Inflammatory macrophage treated with lipopolysaccharide for 4 hours (primary cell): ENCODE measurements around the gene IL23R.
"Not testable (repeated sequence)": the region's sequence is repeated elsewhere in the genome, so short reads cannot be mapped to it uniquely, and the experiment has no call there.

ENCODE experiments used
- DNase-seq: peaks from one replicate; pipeline ENCODE4 v3.0.0-alpha.2; 2020

The IL23R gene, protein sequence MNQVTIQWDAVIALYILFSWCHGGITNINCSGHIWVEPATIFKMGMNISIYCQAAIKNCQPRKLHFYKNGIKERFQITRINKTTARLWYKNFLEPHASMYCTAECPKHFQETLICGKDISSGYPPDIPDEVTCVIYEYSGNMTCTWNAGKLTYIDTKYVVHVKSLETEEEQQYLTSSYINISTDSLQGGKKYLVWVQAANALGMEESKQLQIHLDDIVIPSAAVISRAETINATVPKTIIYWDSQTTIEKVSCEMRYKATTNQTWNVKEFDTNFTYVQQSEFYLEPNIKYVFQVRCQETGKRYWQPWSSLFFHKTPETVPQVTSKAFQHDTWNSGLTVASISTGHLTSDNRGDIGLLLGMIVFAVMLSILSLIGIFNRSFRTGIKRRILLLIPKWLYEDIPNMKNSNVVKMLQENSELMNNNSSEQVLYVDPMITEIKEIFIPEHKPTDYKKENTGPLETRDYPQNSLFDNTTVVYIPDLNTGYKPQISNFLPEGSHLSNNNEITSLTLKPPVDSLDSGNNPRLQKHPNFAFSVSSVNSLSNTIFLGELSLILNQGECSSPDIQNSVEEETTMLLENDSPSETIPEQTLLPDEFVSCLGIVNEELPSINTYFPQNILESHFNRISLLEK

DNA sequence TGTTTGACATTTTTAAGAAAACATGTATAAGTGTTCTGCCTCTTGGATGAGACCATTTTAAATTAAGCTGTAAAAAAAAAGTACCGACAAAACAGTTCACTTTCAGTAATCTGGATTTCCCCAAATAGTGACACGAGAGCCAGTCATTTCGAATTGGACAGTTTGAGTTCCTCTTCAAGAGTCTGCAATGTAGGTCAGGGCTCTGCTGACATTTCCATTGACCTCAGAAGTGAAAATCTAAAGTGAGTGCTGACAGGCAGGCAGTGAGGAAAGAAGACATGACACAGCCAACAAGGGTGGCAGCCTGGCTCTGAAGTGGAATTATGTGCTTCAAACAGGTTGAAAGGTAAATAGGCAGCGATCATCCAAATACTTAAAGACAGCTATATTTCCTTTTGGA, at the start of gene IL23R:
Gene IL23R (plus strand): TSS at position 259 of the 400 bp plus-strand sequence. CDS start 1,667 bp downstream, outside the sequence.
- DNase-seq, result peak; percentile 51

GRCh38 chr1:67118191-67118590, 48.1 kb upstream of the IL23R start:
- DNase-seq, result no peak

DNA sequence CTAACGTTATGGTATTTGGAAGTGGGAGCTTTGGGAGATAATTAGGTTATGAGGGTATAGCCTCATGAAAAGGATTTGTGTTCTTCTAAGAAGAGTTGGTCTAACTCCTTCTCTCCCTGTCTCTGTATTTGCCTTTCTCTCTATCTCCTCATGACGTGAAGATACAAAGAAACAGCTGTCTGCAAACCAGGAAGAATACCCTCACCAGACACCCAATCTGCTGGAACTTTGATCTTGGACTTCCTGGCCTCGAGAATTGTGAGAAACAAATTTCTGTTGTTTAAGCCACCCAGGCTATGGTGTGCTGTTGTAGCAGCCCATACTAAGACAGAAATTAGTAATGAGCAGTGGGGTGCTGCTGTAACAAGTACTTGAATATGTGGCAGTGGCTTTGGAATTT, 47.6 kb upstream of the IL23R start:
- DNase-seq, result no peak

DNA sequence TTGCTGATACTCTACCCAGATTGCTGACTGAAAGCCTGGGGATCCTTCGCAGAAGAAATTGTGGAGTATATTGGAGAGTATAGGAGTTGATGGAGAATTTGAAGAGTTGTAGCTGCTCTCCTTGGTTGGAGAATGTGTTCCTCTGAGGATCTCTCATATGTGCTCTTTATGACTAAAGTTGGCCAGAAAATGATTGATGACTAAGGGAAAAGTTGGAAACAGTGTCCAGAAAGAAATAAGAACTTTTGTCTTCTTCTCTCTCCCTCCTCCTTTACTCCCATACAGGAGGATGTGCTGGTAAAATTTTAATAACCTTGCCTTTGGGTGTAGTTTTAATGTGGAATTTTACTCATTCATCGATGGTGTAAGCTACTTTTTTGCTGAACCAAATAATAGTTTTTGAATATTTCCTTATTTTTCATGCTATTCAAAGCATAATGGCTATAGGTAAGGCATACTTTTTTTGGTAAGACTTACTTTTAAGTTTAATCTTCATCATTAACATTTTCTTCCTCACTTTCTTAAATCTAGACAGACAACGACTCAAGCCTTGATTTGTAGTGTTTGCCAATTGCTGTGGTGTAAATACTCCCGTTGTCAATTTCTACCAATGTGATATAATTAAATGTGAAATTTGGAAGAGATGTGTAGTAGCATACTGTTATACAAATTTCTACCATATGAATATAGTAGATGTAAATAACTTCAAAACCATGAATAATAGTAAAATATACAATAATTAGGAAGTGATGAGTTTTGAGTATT, 45.2 kb upstream of the IL23R start:
- no peak for DNase-seq

- DNase-seq, result no peak
Observed at GRCh38 chr1:67124455-67124854, 41.8 kb upstream of the IL23R start.

DNA sequence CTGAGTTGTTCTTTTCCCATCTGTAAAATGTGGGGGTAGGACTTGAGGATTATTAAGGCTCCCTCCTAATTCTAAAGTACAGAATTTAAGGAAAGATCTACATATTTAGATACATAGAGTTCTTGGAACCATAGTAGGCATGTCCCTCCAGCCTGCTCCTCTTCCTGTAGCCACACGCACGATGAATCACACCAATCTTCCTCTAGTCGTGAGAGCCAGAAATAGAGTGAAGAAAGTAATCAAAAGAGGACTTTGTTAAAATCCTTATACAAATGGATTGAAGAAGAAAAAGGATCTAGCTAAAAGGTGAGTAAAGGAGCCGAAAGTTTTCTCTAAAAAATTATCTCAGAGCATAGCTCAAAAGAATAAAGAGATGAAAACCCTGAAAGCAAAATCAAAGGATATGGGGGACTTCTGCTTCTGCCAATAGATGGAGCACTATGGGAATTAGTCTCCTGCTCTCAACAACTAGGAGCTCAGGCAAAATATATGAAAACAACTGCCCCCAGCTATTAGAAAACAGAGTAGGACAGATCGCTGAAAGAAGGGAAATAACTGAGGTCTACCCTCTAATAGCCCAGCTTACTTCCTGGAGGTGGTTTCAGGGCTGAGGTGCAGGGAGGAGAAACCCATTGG, 40.0 kb upstream of the IL23R start:
- no peak for DNase-seq

GRCh38 chr1:67126974-67127373, 39.3 kb upstream of the IL23R start:
- no peak for DNase-seq

DNA sequence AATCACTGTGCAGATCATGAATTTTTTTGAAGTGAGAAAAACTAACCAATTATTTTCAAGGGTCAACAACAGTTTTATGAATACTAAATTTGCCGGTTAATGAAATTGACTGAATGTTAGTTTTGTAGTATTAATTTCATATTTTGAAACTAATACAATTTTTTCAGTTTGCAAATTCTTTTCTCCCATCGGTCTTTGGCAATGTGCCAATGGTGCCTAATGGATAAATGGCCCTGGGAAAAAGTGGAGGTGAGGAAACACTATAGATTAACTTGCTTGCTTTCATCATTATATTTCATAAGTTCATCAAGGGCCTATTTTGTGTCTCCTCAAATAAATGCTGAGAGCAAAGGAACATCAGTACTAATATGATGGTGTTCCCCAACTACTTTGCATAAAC, 35.6 kb upstream of the IL23R start:
- no peak for DNase-seq

DNA sequence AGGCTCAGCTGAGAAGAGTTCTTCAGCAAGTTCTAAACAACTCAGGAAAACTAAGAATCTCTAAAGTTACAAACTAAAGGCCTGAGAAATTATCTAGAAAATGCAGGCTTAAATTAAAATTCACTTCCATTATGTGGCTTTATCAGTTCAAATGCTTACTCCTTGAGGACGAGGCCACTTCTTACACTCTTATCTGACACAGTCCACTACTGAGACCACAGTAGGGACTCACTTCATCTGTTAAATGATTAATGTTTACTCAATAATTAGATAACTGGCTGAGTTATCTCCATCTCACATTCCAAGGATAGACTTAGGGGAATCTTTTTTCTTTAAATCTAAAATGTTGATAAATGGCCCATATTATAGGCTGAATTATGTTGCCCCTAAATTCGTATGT, 33.1 kb upstream of the IL23R start:
- DNase-seq, result no peak

GRCh38 chr1:67134695-67135094, 31.6 kb upstream of the IL23R start, which contains the start of gene C1orf141:
Gene C1orf141 (minus strand): TSS chr1:67134970. CDS start chr1:67127240, 7,730 bp downstream.
- DNase-seq, result no peak

DNA sequence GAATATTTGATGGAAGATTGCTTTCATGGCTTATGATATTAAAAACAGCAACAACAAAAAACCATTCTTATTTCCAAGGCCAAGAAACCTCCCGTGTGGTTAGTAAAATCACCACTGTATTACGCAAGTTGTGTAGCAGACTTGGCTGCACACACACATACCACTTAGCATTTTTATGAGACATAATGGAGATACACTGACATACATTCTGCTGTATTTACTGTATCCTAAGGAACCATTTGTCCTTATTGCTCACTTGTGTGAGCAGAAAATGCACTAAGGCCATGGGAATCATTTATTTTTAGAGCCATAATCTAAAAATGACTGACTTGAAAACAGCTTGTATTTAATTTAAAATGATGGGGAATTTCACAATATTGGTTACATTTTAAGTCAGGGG, 30.9 kb upstream of the IL23R start:
- DNase-seq, result no peak

DNA sequence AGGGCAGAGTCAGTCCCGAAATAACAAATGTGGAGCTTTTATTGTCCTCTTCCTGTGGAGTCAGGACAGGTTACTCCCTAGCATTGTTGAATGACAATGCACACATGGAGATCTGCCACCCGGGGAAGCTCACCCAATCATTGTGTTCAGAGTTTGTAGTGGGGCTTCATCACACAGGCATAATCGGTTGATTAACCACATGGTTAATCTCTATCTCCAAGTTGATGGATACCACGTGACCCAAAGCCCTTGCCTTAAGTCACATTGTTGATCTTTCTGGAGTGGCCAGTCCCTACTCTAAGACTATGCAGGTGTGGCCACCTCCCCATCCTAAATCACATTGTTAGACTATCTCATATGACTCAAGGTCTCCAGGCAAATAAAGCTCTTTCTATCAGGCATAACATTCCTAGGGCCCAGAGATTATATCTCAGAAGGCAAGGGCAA, 28.9 kb upstream of the IL23R start:
- DNase-seq, result no peak

- DNase-seq, result no peak
Observed at GRCh38 chr1:67138813-67139499, 27.3 kb upstream of the IL23R start.

DNA sequence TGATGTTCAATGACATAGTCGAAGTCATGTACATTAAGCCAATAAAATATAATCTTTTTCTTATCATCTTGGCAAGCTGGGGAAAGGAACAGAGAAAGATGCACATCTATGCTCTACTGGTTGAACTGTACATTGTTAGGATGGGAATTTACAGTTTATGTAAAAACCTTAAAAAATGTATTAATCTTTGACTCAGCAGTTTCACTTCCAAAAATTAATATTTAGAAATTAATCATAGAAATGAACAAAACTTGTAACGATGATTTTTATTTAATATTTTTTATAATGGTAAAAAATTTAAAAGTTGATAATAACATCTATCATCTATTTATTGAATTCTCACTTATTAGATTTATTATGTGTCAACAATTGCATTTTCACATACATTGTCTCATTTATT, 25.8 kb upstream of the IL23R start:
- DNase-seq, result no peak

DNA sequence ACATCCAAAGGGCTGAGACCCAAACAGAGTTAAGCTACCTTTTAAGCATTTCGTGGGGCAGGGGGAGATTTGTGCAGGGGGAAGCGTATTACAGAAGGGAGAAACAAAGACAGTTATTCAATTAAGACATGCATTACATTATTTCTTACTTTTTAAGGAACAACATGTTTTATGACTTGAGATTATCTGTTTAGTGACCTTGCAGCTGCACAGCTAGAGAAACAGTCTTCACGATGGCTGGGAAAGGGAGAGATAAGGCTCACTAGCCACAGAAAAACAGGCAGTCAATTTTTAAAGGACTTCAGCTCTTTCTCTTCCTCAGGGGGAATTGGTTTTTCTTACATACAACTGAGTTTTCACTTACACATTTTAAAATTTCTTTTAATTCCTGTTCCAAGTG, 24.4 kb upstream of the IL23R start:
- DNase-seq, result not testable (repeated sequence)

DNA sequence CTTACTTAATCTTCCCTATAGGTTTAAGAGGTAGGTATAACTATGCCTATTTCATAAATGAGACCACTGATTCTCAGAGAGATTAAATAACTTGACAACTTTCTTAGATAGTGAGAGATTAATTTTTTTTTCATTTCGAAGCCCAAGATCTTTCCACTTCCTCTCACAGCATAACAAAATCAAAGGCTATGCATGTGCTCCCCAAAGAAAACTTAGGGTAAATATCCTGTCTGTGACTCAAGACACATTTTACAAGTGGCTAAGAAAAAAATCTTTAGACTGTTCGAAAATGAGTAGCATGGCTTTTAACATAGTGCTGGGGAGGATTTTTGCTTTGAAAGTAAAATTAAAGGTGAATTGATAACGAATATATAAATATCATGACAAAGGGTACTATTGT, 23.3 kb upstream of the IL23R start:
- DNase-seq, result no peak

DNA sequence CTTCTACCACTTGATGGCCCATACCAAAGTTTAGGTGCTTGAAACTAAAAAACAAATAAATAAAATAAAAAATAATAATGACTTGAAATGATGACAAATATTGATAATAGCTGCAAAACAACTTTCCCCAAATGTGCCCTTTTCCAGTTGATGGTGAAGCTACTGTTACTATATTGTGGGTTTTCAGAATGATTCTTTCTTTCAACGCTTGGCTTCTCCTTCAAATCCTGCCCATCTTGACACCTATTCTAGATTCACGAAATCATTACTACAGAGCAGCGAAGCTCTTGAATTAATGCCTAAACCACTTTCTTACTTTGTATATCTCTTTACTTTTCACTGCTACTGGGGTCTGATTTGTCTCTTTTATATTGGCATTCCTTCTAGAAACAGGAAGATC, 22.3 kb upstream of the IL23R start:
- DNase-seq, result no peak

DNA sequence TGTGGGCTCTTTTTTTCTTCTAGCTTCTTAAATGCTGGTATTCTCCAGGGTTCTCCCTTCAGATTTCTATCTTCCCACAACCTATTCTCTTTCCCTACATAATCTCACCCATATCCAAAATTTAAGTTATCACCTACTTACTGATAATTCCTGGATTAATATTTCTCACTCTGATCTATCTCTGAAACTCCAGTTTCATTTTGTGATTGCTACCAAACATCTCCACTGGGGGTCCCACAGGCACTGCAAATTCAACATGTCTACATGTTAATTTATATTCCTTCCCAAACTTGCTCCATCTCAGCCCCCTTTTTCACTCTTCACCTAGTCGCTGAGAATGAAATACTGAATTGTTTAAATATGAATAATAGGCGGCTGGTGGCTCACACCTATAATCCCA, 21.6 kb upstream of the IL23R start:
- DNase-seq, result no peak

GRCh38 chr1:67146101-67146500, 20.2 kb upstream of the IL23R start:
- no peak for DNase-seq

DNA sequence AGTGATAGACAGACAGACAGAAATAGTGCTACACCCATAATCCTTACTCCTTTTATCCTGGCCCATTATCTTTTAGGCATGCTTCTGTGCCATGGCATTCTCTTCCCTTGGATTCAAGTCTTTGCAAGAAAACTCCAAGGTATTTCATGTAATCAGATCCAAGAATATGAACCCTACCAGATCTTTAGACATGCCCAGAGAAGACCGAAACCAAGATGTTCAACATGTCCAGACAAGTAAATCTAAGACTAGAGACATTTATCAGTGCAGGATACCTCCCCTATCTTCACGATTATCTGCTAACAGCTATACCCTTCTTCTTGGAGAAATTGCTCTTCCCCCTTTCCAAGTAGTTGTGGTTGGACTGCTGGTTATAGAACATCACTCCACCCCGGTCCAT, 19.7 kb upstream of the IL23R start:
- no peak for DNase-seq

- not testable (repeated sequence) for DNase-seq
Observed at GRCh38 chr1:67147973-67148372, 18.3 kb upstream of the IL23R start.

DNA sequence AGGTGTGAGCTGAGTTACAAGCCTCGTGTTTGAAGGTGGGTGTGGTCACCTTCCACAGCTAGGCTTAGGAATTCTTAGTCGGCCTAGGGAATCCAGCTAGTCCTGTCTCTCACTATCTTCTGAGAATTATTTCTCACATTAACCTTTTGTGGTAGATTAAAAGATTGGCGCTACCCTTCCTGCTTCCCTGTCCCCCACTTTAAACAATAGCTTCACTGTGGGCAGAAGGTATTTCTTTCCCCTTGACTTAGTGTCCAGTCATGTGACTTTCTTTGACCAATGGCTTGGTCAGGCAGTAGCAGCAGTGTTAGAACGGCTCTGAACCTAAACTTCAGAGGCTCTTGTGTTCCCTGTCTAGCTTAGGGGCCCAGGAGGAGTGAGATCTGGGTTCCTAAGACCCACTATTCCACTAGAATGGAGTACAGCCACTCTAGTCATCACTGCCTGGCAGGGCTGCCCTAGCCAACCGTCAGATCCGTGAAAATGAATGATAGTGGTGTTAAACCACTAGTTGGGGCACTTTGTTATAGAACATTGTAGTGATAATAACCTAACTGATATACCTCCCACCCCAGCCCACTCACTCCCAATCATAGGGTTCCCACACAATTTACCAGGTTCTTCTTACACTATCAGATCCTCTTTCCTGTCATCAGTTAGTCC, 17.6 kb upstream of the IL23R start:
- DNase-seq, result no peak
